H1 (cell line): ENCODE results near the gene TTC33. TPM values are rescaled to one million over a fixed set of nuclear protein-coding genes. Genes with fewer than 3 reads are reported as not detected.

Source experiments
- CTCF ChIA-PET: fragments of 300-600 bp; sonication (Branson Sonifier 250); formaldehyde crosslinking; loops from one replicate; lab custom pipeline; 2021; ENCODE audit not compliant: partially characterized antibody; lab: Charles Lee
- POLR2A ChIA-PET: fragments of 300-600 bp; sonication (Branson Sonifier 250); formaldehyde crosslinking; loops from one replicate; lab custom pipeline; 2021; ENCODE audit warnings: inconsistent platforms; ENCODE audit not compliant: partially characterized antibody; lab: Charles Lee
- DNase-seq, 2 experiments: peaks; one replicate each; pipeline versions ENCODE4 v3.0.0 to v3.0.0-alpha.2; 2010 to 2022; ENCODE audit warnings: low spot score in 2 of 2, low read depth in 1 of 2, mixed read lengths in 1 of 2
- FAIRE-seq: peaks from 2 replicates; lab custom pipeline; 2011; peaks lifted over from hg19 to GRCh38; lab: Jason Lieb, UNC
- H2AFZ ChIP-seq: 2 replicates; pipeline ENCODE4 v1.8.1; 2012; ENCODE audit warnings: low read length, inconsistent platforms
- H2AK5ac ChIP-seq: 2 replicates; pipeline ENCODE4 v1.6.1; 2013; ENCODE audit warnings: low read depth, low read length
- H2BK120ac ChIP-seq: replicated peaks from 2 replicates; pipeline ENCODE3; 2013; ENCODE audit warnings: low read depth, low read length, inconsistent platforms
- H2BK12ac ChIP-seq: 2 replicates; pipeline ENCODE4 v1.6.1; 2013; ENCODE audit warnings: low read depth, low read length
- H2BK15ac ChIP-seq: 2 replicates; pipeline ENCODE4 v1.6.1; 2013; ENCODE audit warnings: low read length
- H2BK20ac ChIP-seq: 2 replicates; pipeline ENCODE4 v1.6.1; 2013; ENCODE audit warnings: low read length
- H2BK5ac ChIP-seq: 2 replicates; pipeline ENCODE4 v1.6.1; 2013; ENCODE audit warnings: low read depth, low read length
- H3K14ac ChIP-seq: 2 replicates; pipeline ENCODE4 v1.6.1; 2013; ENCODE audit warnings: inconsistent platforms; ENCODE audit not compliant: insufficient read length
- H3K18ac ChIP-seq: 2 replicates; pipeline ENCODE4 v1.6.1; 2013; ENCODE audit warnings: low read length; ENCODE audit errors: extremely low read depth
- H3K23ac ChIP-seq: 2 replicates; pipeline ENCODE4 v1.6.1; 2013; ENCODE audit warnings: inconsistent platforms; ENCODE audit not compliant: insufficient read length
- H3K23me2 ChIP-seq: 2 replicates; pipeline ENCODE4 v1.6.1; 2013; ENCODE audit warnings: low read depth, low read length
- H3K27ac ChIP-seq: 2 replicates; pipeline ENCODE4 v1.6.1; 2011; ENCODE audit warnings: low read depth, low read length, inconsistent platforms
- H3K27me3 ChIP-seq, 4 experiments: replicated peaks in 1 of 4; 1 replicate in 1 of 4; 2 replicates in 3 of 4; pipeline versions ENCODE4 v1.6.1 to v1.8.1; 2011 to 2013; ENCODE audit warnings: low read length in 3 of 4, mild to moderate bottlenecking in 3 of 4, inconsistent platforms in 2 of 4, mixed read lengths in 2 of 4, moderate library complexity in 1 of 4; ENCODE audit not compliant: control insufficient read depth in 3 of 4, insufficient read depth in 3 of 4; ENCODE audit errors: extremely low read depth in 1 of 4
- H3K36me3 ChIP-seq, 4 experiments: 2 replicates each; pipeline versions ENCODE4 v1.6.1 to v1.8.1; 2011 to 2013; ENCODE audit warnings: mild to moderate bottlenecking in 4 of 4, low read length in 3 of 4, moderate library complexity in 2 of 4, control low read depth in 1 of 4, inconsistent platforms in 1 of 4; ENCODE audit not compliant: insufficient read depth in 4 of 4, control insufficient read depth in 2 of 4
- H3K4ac ChIP-seq: replicated peaks from 2 replicates; pipeline ENCODE3; 2013; ENCODE audit warnings: low read length, low read depth, mixed read lengths, inconsistent platforms; ENCODE audit not compliant: insufficient read length
- H3K4me1 ChIP-seq, 4 experiments: replicated peaks in 1 of 4; 1 replicate in 1 of 4; 2 replicates in 3 of 4; pipeline versions ENCODE4 v1.6.1 to v1.8.1; 2011 to 2013; ENCODE audit warnings: low read length in 3 of 4, inconsistent platforms in 2 of 4, mixed read lengths in 1 of 4; ENCODE audit not compliant: insufficient read depth in 4 of 4, control insufficient read depth in 3 of 4
- H3K4me2 ChIP-seq, 2 experiments: 2 replicates each; pipeline versions ENCODE4 v1.6.1 to v1.8.1; 2011 to 2013; ENCODE audit warnings: low read depth in 2 of 2, low read length in 2 of 2, control low read depth in 1 of 2, inconsistent platforms in 1 of 2, mild to moderate bottlenecking in 1 of 2; ENCODE audit not compliant: insufficient read depth in 1 of 2
- H3K4me3 ChIP-seq, 4 experiments: fragments of 200-600, 300-600 bp in 1 of 4; sonication (generic), shearing (Covaris generic), sonication (Bioruptor Twin) in 1 of 4; 2 replicates each; pipeline versions ENCODE4 v1.5.1 to v1.8.1; 2011 to 2016; ENCODE audit warnings: low read length in 4 of 4, low read depth in 3 of 4, control low read depth in 2 of 4, inconsistent platforms in 2 of 4, mild to moderate bottlenecking in 2 of 4, mixed read lengths in 1 of 4, moderate library complexity in 1 of 4; ENCODE audit not compliant: insufficient read depth in 2 of 4; ENCODE audit errors: extremely low read depth in 1 of 4
- H3K56ac ChIP-seq: replicated peaks from 2 replicates; pipeline ENCODE3; 2013; ENCODE audit warnings: low read depth, mild to moderate bottlenecking, mixed read lengths, low read length, inconsistent platforms; ENCODE audit not compliant: insufficient read length
- H3K79me1 ChIP-seq: 2 replicates; pipeline ENCODE4 v1.6.1; 2013; ENCODE audit warnings: low read depth, low read length, control low read depth
- H3K79me2 ChIP-seq, 2 experiments: 2 replicates each; pipeline versions ENCODE4 v1.6.1 to v1.8.1; 2012 to 2013; ENCODE audit warnings: low read length in 2 of 2, mild to moderate bottlenecking in 2 of 2, inconsistent platforms in 1 of 2; ENCODE audit not compliant: insufficient read depth in 2 of 2, control insufficient read depth in 1 of 2
- H3K9ac ChIP-seq, 4 experiments: replicated peaks in 1 of 4; 1 replicate in 1 of 4; 2 replicates in 3 of 4; pipeline versions ENCODE4 v1.6.1 to v1.8.1; 2011 to 2013; ENCODE audit warnings: low read depth in 3 of 4, low read length in 3 of 4, control low read depth in 2 of 4, mild to moderate bottlenecking in 2 of 4, moderate library complexity in 2 of 4, inconsistent platforms in 1 of 4; ENCODE audit errors: extremely low read depth in 1 of 4
- H3K9me3 ChIP-seq, 2 experiments: 2 replicates each; pipeline versions ENCODE4 v1.6.1 to v1.8.1; 2012 to 2013; ENCODE audit warnings: mild to moderate bottlenecking in 2 of 2, moderate library complexity in 2 of 2, control low read depth in 1 of 2, inconsistent platforms in 1 of 2, low read depth in 1 of 2, low read length in 1 of 2, mixed read lengths in 1 of 2; ENCODE audit not compliant: insufficient read depth in 2 of 2
- H4K20me1 ChIP-seq, 2 experiments: replicated peaks in 1 of 2; 2 replicates each; pipeline versions ENCODE3 to v1.8.1; 2011 to 2013; ENCODE audit warnings: inconsistent platforms in 2 of 2, low read length in 2 of 2, mild to moderate bottlenecking in 1 of 2; ENCODE audit not compliant: insufficient read depth in 2 of 2, control insufficient read depth in 1 of 2
- H4K5ac ChIP-seq: 2 replicates; pipeline ENCODE4 v1.6.1; 2013; ENCODE audit warnings: low read length, low read depth, mixed read lengths, inconsistent platforms; ENCODE audit not compliant: insufficient read length
- H4K8ac ChIP-seq: 2 replicates; pipeline ENCODE4 v1.8.0; 2013; ENCODE audit warnings: mild to moderate bottlenecking, moderate library complexity, low read length, inconsistent platforms; ENCODE audit not compliant: insufficient read depth; ENCODE audit errors: extremely low read depth
- H4K91ac ChIP-seq: replicated peaks from 2 replicates; pipeline ENCODE3; 2013; ENCODE audit warnings: low read length, mixed read lengths, inconsistent platforms; ENCODE audit not compliant: insufficient read length
- EGR1 ChIP-seq: IDR thresholded peaks from 2 replicates; pipeline ENCODE4 v1.6.1; 2011; ENCODE audit warnings: low read depth, low read length, borderline replicate concordance
- GABPA ChIP-seq: IDR thresholded peaks from 2 replicates; pipeline ENCODE4 v1.6.1; 2011; ENCODE audit warnings: mild to moderate bottlenecking, low read length, moderate library complexity, borderline replicate concordance; ENCODE audit not compliant: insufficient read depth
- PHF8 ChIP-seq: fragments of 200-600 bp; sonication (generic); conservative IDR thresholded peaks from 2 replicates; pipeline ENCODE4 v1.7.1; 2012; ENCODE audit warnings: low read depth, mild to moderate bottlenecking, inconsistent platforms, low read length, moderate library complexity
- POLR2AphosphoS5 ChIP-seq: IDR thresholded peaks from 2 replicates; pipeline ENCODE4 v1.6.1; 2011; ENCODE audit warnings: low read depth, low read length
- RXRA ChIP-seq: IDR thresholded peaks from 2 replicates; pipeline ENCODE4 v1.6.1; 2011; ENCODE audit warnings: low read depth, mild to moderate bottlenecking, low read length, moderate library complexity; ENCODE audit not compliant: insufficient read depth
- SP1 ChIP-seq: IDR thresholded peaks from 2 replicates; pipeline ENCODE4 v1.6.1; 2011; ENCODE audit warnings: low read depth, low read length
- YY1 ChIP-seq: IDR thresholded peaks from 2 replicates; pipeline ENCODE4 v1.6.1; 2011; ENCODE audit warnings: low read depth, mild to moderate bottlenecking, low read length
- WGBS, 2 experiments: shearing (Covaris generic) in 1 of 2; methylation state at CpG; one replicate each; pipeline versions ENCODE4 v1.1.6 to v1.1.7; 2013 to 2015; ENCODE audit warnings: low lambda C conversion rate in 2 of 2, mixed read lengths in 2 of 2, inconsistent platforms in 1 of 2, low coverage in 1 of 2, missing lambda C conversion rate in 1 of 2; ENCODE audit not compliant: insufficient replicate concordance in 2 of 2, insufficient coverage in 1 of 2, insufficient read length in 1 of 2; ENCODE audit errors: extremely low coverage in 1 of 2, missing lambda C conversion rate in 1 of 2; 5-methylcytosine and 5-hydroxymethylcytosine counted together
- polyA plus RNA-seq, 7 experiments: library from polyadenylated mRNA; depleted of rRNA in 3 of 7; stranded (reverse) in 5 of 7; unstranded in 2 of 7; fragments of >200 nt in 5 of 7; fragments of 200-250 nt in 2 of 7; gene quantifications; 1 replicate in 5 of 7; 2 replicates in 1 of 7; 4 replicates in 1 of 7; pipeline versions ENCODE4 v1.2.1 to v1.2.3, GENCODE V29; 2011 to 2013; ENCODE audit warnings: missing spikeins in 2 of 7, mixed read lengths in 2 of 7
- total RNA-seq: library from RNA; stranded (reverse); fragmentation: NEBNext Ultra II Directional; extraction: Animal tissue kit (Norgen Biotek cat#: 25700); gene quantifications from 2 replicates; pipeline ENCODE4 v1.2.1, GENCODE V29; 2021

The TTC33 gene
- total and polyA plus RNA-seq, 2 of the 8 experiments (the other 6 are each of a cell fraction or from before 2014, with no cell fraction given) = 1.2 to 12.6 TPM

DNA sequence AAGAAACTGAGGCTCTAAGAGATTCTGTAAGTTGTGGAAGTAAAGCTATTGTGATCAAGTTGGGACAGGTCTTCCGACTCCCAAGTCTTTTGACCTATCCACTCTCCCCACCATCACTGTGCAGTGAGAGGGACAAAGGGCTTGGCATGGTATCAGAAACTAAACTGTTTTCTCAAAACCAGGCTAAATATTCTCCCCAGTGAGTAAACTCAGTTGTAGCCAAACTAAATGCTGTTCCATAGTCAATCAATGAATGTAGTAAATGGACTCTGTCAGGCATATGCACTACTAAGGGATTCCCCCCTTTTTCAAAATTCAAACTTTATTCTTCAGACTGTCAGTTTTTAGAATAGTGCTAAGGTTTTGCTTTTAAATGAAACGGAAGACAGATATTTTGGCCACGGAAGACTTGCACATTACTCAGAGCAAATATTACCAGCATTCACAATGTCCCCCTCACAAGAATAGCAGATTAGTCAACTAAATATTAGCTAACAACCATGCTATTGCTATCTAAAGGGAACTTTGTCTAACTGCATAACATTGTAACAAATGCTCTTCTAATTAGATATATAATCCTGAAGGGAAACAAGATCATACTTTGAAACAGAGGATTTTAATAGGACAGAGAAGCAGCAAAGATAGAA is 35.3 kb upstream of the TTC33 start:
- no peak overlapping the region for H4K91ac ChIP-seq
- no peak overlapping the region for H4K8ac ChIP-seq
- WGBS, 2 experiments = 87% methylated on average over 3 of the region's 3 CpGs; no CpG with 5 or more reads in 1 of the 2 experiments
- H3K23ac ChIP-seq = no peak overlapping the region
- H3K14ac ChIP-seq = no peak overlapping the region
- peaks cover 3 to 7% of the 10 kb centered on the region in 2 experiments for H4K20me1 ChIP-seq
- no peak overlapping the region for H4K5ac ChIP-seq
- no peak overlapping the region for H3K4me2 ChIP-seq
- H3K4me1 ChIP-seq = no peaks in the 10 kb centered on the region
- H3K4ac ChIP-seq = no peak overlapping the region
- H2BK20ac ChIP-seq = no peak overlapping the region
- H2BK12ac ChIP-seq = no peak overlapping the region
- H2AFZ ChIP-seq = no peak overlapping the region
- no peak overlapping the region for H3K56ac ChIP-seq
- no peak overlapping the region for H2BK120ac ChIP-seq
- ChIA-PET POLR2A (interaction anchor here (0.7 to 1.8 kb wide), 6 partner anchors 7 to 44 kb away, joined by 3 to 6 read pairs (median 4); partner anchors contain the start of genes PRKAA1 and RPL37), CTCF (interaction anchor here (0.9 kb wide), 1 partner anchor 22 kb away, joined by 3 read pairs; no protein-coding TSS in a partner anchor)
- no peak overlapping the region for H3K27ac ChIP-seq
- no peaks in the 10 kb centered on the region for H3K9me3 ChIP-seq
- H2BK5ac ChIP-seq = no peak overlapping the region
- FAIRE-seq = no peak
- H3K4me3 ChIP-seq = no peak overlapping the region
- no peaks in the 10 kb centered on the region; the same call in 1 of the 2 replicates for H3K79me1 ChIP-seq
- no peak overlapping the region for H2AK5ac ChIP-seq
- no peak overlapping the region for H3K9ac ChIP-seq
- H3K27me3 ChIP-seq = no peaks in the 10 kb centered on the region
- peaks cover 21 to 99% of the 10 kb centered on the region in 2 experiments for H3K79me2 ChIP-seq
- no peak for DNase-seq
- H3K36me3 ChIP-seq = no peaks in the 10 kb centered on the region; a peak in 1 of 8 replicates
- H2BK15ac ChIP-seq = no peak overlapping the region
- H3K18ac ChIP-seq = no peak overlapping the region
- no peaks in the 10 kb centered on the region for H3K23me2 ChIP-seq
- no peak for TF ChIP-seq YY1
- no peak for TF ChIP-seq RXRA
- TF ChIP-seq PHF8 = no peak
- TF ChIP-seq GABPA = no peak
- no peak for TF ChIP-seq POLR2AphosphoS5
- no peak for TF ChIP-seq EGR1
- TF ChIP-seq SP1 = no peak
